Measurements from ENCODE around the gene ZSWIM6.

DNA sequence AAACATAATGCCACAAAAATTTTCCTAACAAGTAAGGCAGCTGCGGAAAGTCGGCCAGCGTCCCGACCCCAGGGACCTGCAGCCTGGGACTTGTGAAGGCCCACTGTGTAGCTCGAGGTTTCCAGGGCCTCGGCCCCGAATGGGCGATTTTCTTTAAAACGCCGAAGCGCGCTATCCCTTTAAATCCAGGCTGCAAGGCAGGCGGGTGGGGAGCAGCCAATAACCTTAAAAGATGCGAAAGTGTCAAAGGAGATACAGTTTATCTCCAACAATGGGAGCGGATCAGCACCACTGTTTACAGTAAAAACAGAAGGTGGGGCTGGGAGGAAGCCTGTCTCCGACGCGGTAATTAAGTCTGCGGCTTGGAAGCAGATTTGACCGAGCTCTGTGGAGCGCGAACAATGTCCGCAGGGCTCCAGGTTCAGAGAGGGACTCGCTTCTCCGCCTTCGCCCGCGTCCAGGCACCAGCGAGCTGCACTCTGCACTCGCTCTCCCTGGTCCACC, 1.7 kb upstream of the ZSWIM6 start:
- TF ChIP-seq, protein P1, sequence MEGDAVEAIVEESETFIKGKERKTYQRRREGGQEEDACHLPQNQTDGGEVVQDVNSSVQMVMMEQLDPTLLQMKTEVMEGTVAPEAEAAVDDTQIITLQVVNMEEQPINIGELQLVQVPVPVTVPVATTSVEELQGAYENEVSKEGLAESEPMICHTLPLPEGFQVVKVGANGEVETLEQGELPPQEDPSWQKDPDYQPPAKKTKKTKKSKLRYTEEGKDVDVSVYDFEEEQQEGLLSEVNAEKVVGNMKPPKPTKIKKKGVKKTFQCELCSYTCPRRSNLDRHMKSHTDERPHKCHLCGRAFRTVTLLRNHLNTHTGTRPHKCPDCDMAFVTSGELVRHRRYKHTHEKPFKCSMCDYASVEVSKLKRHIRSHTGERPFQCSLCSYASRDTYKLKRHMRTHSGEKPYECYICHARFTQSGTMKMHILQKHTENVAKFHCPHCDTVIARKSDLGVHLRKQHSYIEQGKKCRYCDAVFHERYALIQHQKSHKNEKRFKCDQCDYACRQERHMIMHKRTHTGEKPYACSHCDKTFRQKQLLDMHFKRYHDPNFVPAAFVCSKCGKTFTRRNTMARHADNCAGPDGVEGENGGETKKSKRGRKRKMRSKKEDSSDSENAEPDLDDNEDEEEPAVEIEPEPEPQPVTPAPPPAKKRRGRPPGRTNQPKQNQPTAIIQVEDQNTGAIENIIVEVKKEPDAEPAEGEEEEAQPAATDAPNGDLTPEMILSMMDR (conservative IDR thresholded peaks at IDR 0.05), result no peak
- TF ChIP-seq ZFX (IDR thresholded peaks at IDR 0.05), result no peak

Data from C4-2B (cell line).